Parathyroid adenoma (tissue), 2 donors: ENCODE data around the gene IFT43.

Source experiments
- H2AFZ ChIP-seq: fragments of 300-600 bp; sonication (generic); one replicate; pipeline ENCODE4 v1.7.0; 2017; ENCODE audit warnings: antibody characterized with exemption, mild to moderate bottlenecking
- H3K27ac ChIP-seq: fragments of 300-600 bp; sonication (generic); one replicate; pipeline ENCODE4 v1.7.0; 2017
- H3K27me3 ChIP-seq: fragments of 300-600 bp; sonication (generic); one replicate; pipeline ENCODE4 v1.7.0; 2017; ENCODE audit warnings: low read length; ENCODE audit not compliant: control insufficient read depth, insufficient read depth
- H3K36me3 ChIP-seq: fragments of 300-600 bp; sonication (generic); one replicate; pipeline ENCODE4 v1.7.0; 2017; ENCODE audit warnings: low read length; ENCODE audit not compliant: control insufficient read depth, insufficient read depth
- H3K4me1 ChIP-seq: fragments of 300-600 bp; sonication (generic); one replicate; pipeline ENCODE4 v1.7.0; 2017; ENCODE audit warnings: control low read depth
- H3K4me2 ChIP-seq: fragments of 300-600 bp; sonication (generic); one replicate; pipeline ENCODE4 v1.7.0; 2017; ENCODE audit warnings: low read length
- H3K4me3 ChIP-seq: fragments of 300-600 bp; sonication (generic); one replicate; pipeline ENCODE4 v1.7.0; 2017; ENCODE audit warnings: low read depth, low read length
- H3K79me2 ChIP-seq: fragments of 300-600 bp; sonication (generic); one replicate; pipeline ENCODE4 v1.7.0; 2017; ENCODE audit warnings: control low read depth
- H3K9ac ChIP-seq: fragments of 300-600 bp; sonication (generic); one replicate; pipeline ENCODE4 v1.7.0; 2017; ENCODE audit warnings: mild to moderate bottlenecking
- H3K9me3 ChIP-seq: fragments of 300-600 bp; sonication (generic); one replicate; pipeline ENCODE4 v1.7.0; 2017; ENCODE audit warnings: low read length; ENCODE audit not compliant: control insufficient read depth
- TF ChIP-seq, protein P1 (sequence below): fragments of 300-600 bp; sonication (generic); IDR thresholded peaks from one replicate; pipeline ENCODE4 v1.7.0; 2017; ENCODE audit warnings: antibody characterized with exemption, mild to moderate bottlenecking
- donor health status: primary hyperparathyroidism.

Gene IFT43

DNA sequence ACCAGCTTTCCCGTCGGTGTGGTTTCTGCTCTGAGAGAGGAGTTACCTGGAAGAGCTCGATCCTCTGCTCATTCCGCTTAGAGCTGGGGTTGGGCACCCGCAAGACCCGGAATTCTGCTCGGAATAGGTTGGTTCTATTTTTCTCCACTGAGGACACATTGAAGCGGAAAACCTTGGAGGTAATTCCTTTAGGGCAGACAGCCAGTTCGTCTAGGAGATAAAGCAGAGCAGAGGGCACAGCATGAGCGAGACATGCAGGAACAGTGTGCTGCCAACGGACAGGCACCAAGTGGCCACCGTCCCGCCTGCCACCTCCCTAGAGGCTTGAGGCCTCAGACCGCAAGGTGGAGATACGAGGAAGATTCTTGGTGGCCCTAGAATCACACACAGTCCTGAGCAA, 14.1 kb upstream of the IFT43 start:
- Histone ChIP-seq H3K36me3 (no peaks in the 10 kb centered on the region), H3K9ac (no peak overlapping the region), H3K4me1 (no peaks in the 10 kb centered on the region), H3K27ac (no peak overlapping the region), H3K9me3 (no peaks in the 10 kb centered on the region), H3K4me3 (no peak overlapping the region), H3K27me3 (no peaks in the 10 kb centered on the region), H3K79me2 (peaks cover 2% of the 10 kb centered on the region), H3K4me2 (no peak overlapping the region), H2AFZ (no peak overlapping the region)
- TF ChIP-seq, protein P1, sequence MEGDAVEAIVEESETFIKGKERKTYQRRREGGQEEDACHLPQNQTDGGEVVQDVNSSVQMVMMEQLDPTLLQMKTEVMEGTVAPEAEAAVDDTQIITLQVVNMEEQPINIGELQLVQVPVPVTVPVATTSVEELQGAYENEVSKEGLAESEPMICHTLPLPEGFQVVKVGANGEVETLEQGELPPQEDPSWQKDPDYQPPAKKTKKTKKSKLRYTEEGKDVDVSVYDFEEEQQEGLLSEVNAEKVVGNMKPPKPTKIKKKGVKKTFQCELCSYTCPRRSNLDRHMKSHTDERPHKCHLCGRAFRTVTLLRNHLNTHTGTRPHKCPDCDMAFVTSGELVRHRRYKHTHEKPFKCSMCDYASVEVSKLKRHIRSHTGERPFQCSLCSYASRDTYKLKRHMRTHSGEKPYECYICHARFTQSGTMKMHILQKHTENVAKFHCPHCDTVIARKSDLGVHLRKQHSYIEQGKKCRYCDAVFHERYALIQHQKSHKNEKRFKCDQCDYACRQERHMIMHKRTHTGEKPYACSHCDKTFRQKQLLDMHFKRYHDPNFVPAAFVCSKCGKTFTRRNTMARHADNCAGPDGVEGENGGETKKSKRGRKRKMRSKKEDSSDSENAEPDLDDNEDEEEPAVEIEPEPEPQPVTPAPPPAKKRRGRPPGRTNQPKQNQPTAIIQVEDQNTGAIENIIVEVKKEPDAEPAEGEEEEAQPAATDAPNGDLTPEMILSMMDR, result no peak

GRCh38 chr14:75972801-75973421, 12.7 kb upstream of the IFT43 start:
- Histone ChIP-seq H3K4me1 (peaks cover 7% of the 10 kb centered on the region), H3K9me3 (no peaks in the 10 kb centered on the region), H2AFZ (no peak overlapping the region), H3K27ac (no peak overlapping the region), H3K79me2 (peaks cover 2% of the 10 kb centered on the region), H3K4me2 (no peak overlapping the region), H3K36me3 (no peaks in the 10 kb centered on the region), H3K9ac (no peak overlapping the region), H3K4me3 (no peak overlapping the region), H3K27me3 (no peaks in the 10 kb centered on the region)
- TF ChIP-seq, protein P1, result no peak

DNA sequence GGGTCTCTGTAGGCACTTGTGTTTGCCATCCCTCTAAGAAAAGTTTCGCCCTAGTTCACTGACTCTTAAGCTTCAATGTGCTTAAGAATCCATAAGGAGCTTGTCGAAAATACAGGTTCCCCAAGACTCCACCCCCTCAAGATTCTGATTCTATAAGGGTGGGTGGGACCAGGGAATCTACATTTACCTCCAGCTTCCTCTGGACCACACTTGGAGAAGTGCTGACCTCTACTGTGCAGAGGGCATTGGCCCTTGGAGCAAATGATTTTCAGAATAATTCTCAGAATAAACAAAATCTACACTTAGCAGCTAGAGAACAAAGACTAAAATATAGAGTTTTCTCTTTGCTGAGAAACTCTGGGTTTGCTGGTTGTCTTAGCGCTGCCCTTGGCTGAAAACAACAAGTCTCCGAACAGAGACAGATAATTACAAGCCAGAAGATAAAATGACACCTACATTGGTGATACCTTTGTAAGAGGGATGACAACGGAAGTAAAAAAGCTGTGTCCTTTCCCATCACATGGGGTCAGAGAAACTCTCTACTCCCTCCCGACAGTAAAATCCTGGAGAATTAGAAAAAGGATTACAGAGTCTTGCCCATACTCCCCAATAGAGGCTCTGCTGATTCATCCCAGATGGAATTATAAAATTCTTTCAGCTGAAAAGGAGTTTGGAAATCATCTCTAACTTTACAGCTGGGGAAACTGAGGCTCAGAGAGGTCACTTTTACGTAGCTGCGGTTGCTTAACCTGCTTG, 8.6 kb upstream of the IFT43 start:
- Histone ChIP-seq H3K9ac (no peak overlapping the region), H3K4me1 (peaks cover 18% of the 10 kb centered on the region), H2AFZ (no peak overlapping the region), H3K27me3 (no peaks in the 10 kb centered on the region), H3K79me2 (peaks cover 6% of the 10 kb centered on the region), H3K27ac (no peak overlapping the region), H3K36me3 (no peaks in the 10 kb centered on the region), H3K9me3 (no peaks in the 10 kb centered on the region), H3K4me2 (no peak overlapping the region), H3K4me3 (no peak overlapping the region)
- TF ChIP-seq, protein P1, result no peak

- peaks cover 18% of the 10 kb centered on the region for H3K4me1 ChIP-seq
- no peak overlapping the region for H3K9ac ChIP-seq
- H3K27ac ChIP-seq, result no peak overlapping the region
Observed at GRCh38 chr14:75977582-75977943, 8.0 kb upstream of the IFT43 start.

More at GRCh38 chr14:75977582-75977943, 8.0 kb upstream of the IFT43 start:
- no peaks in the 10 kb centered on the region for H3K36me3 ChIP-seq
- TF ChIP-seq, protein P1, result no peak
- no peaks in the 10 kb centered on the region for H3K9me3 ChIP-seq
- H3K4me3 ChIP-seq, result no peak overlapping the region
- no peak overlapping the region for H2AFZ ChIP-seq
- H3K4me2 ChIP-seq, result no peak overlapping the region
- H3K27me3 ChIP-seq, result no peaks in the 10 kb centered on the region
- H3K79me2 ChIP-seq, result peaks cover 4% of the 10 kb centered on the region
